ENCODE measurements around the gene C19orf53. TPM values are rescaled to one million over a fixed set of nuclear protein-coding genes. Genes with fewer than 3 reads are reported as not detected.

C19orf53 gene
- polyA plus RNA-seq, 2 donors = 135 to 174 TPM

GRCh38 chr19:13804830-13805683 lies 30.8 kb downstream of the C19orf53 start:
- Histone ChIP-seq H3K27me3 (ENCODE audit: control insufficient read depth in 1 of 2, insufficient read depth in 2 of 2, low read length in 2 of 2) (no peaks in the 10 kb centered on the region), H3K9me3 (ENCODE audit: control insufficient read depth in 2 of 2, insufficient read depth in 1 of 2, low read depth in 1 of 2, low read length in 1 of 2) (no peaks in the 10 kb centered on the region), H3K36me3 (ENCODE audit: control insufficient read depth in 2 of 2, insufficient read depth in 2 of 2, low read length in 1 of 2) (peaks cover 4 to 24% of the 10 kb centered on the region in 2 donors)

GRCh38 chr19:13806728-13807127 lies 32.5 kb downstream of the C19orf53 start:
- H3K36me3 ChIP-seq (ENCODE audit: control insufficient read depth in 2 of 2, insufficient read depth in 2 of 2, low read length in 1 of 2) = peaks cover 4 to 24% of the 10 kb centered on the region in 2 donors
- no peak overlapping the region for H3K4me3 ChIP-seq (ENCODE audit: low read depth in 1 of 2, low read length in 2 of 2)
- no peaks in the 10 kb centered on the region for H3K27me3 ChIP-seq (ENCODE audit: control insufficient read depth in 1 of 2, insufficient read depth in 2 of 2, low read length in 2 of 2)
- no peak overlapping the region for H3K27ac ChIP-seq (ENCODE audit: low read depth in 2 of 2, low read length in 1 of 2)
- H3K4me1 ChIP-seq (ENCODE audit: control insufficient read depth in 2 of 2, insufficient read depth in 2 of 2, low read length in 1 of 2) = peaks cover 2 to 12% of the 10 kb centered on the region in 2 donors
- no peaks in the 10 kb centered on the region for H3K9me3 ChIP-seq (ENCODE audit: control insufficient read depth in 2 of 2, insufficient read depth in 1 of 2, low read depth in 1 of 2, low read length in 1 of 2)
- 95 to 96% methylated on average over 3 of the region's 3 CpGs for WGBS, 2 donors

More at GRCh38 chr19:13804830-13805683, 30.8 kb downstream of the C19orf53 start:
- Histone ChIP-seq H3K27ac (ENCODE audit: low read depth in 2 of 2, low read length in 1 of 2) (no peak overlapping the region), H3K4me1 (ENCODE audit: control insufficient read depth in 2 of 2, insufficient read depth in 2 of 2, low read length in 1 of 2) (peaks cover 2 to 15% of the 10 kb centered on the region in 2 donors), H3K4me3 (ENCODE audit: low read depth in 1 of 2, low read length in 2 of 2) (no peak overlapping the region)
- 81 to 82% methylated on average over 35 of the region's 35 CpGs for WGBS, 2 donors

GRCh38 chr19:13807421-13808021 lies 33.3 kb downstream of the C19orf53 start:
- Histone ChIP-seq H3K27ac (ENCODE audit: low read depth in 2 of 2, low read length in 1 of 2) (no peak overlapping the region), H3K9me3 (ENCODE audit: control insufficient read depth in 2 of 2, insufficient read depth in 1 of 2, low read depth in 1 of 2, low read length in 1 of 2) (no peaks in the 10 kb centered on the region), H3K4me3 (ENCODE audit: low read depth in 1 of 2, low read length in 2 of 2) (no peak overlapping the region), H3K4me1 (ENCODE audit: control insufficient read depth in 2 of 2, insufficient read depth in 2 of 2, low read length in 1 of 2) (peaks cover 2 to 12% of the 10 kb centered on the region in 2 donors), H3K27me3 (ENCODE audit: control insufficient read depth in 1 of 2, insufficient read depth in 2 of 2, low read length in 2 of 2) (no peaks in the 10 kb centered on the region), H3K36me3 (ENCODE audit: control insufficient read depth in 2 of 2, insufficient read depth in 2 of 2, low read length in 1 of 2) (peaks cover 4 to 24% of the 10 kb centered on the region in 2 donors)
- 94 to 96% methylated on average over 3 of the region's 3 CpGs for WGBS, 2 donors

- H3K9me3 ChIP-seq (ENCODE audit: control insufficient read depth in 2 of 2, insufficient read depth in 1 of 2, low read depth in 1 of 2, low read length in 1 of 2) = no peaks in the 10 kb centered on the region
- H3K36me3 ChIP-seq (ENCODE audit: control insufficient read depth in 2 of 2, insufficient read depth in 2 of 2, low read length in 1 of 2) = peaks cover 4 to 33% of the 10 kb centered on the region in 2 donors
- H3K4me1 ChIP-seq (ENCODE audit: control insufficient read depth in 2 of 2, insufficient read depth in 2 of 2, low read length in 1 of 2) = peaks cover 2 to 9% of the 10 kb centered on the region in 2 donors
- no peak overlapping the region for H3K4me3 ChIP-seq (ENCODE audit: low read depth in 1 of 2, low read length in 2 of 2)
- 96 to 97% methylated on average over 32 to 34 of the region's 34 CpGs for WGBS, 2 donors
- no peak overlapping the region for H3K27ac ChIP-seq (ENCODE audit: low read depth in 2 of 2, low read length in 1 of 2)
- H3K27me3 ChIP-seq (ENCODE audit: control insufficient read depth in 1 of 2, insufficient read depth in 2 of 2, low read length in 2 of 2) = no peaks in the 10 kb centered on the region
These were observed 34.6 kb downstream of the C19orf53 start for GRCh38 chr19:13808856-13809255.

- H3K27ac ChIP-seq (ENCODE audit: low read depth in 2 of 2, low read length in 1 of 2) = no peak overlapping the region
- 87 to 89% methylated on average over 11 of the region's 11 CpGs for WGBS, 2 donors
- H3K4me3 ChIP-seq (ENCODE audit: low read depth in 1 of 2, low read length in 2 of 2) = no peak overlapping the region
- H3K9me3 ChIP-seq (ENCODE audit: control insufficient read depth in 2 of 2, insufficient read depth in 1 of 2, low read depth in 1 of 2, low read length in 1 of 2) = no peaks in the 10 kb centered on the region
- peaks cover 3 to 4% of the 10 kb centered on the region in 2 donors for H3K4me1 ChIP-seq (ENCODE audit: control insufficient read depth in 2 of 2, insufficient read depth in 2 of 2, low read length in 1 of 2)
- H3K27me3 ChIP-seq (ENCODE audit: control insufficient read depth in 1 of 2, insufficient read depth in 2 of 2, low read length in 2 of 2) = no peaks in the 10 kb centered on the region
- peaks cover 4 to 30% of the 10 kb centered on the region in 2 donors for H3K36me3 ChIP-seq (ENCODE audit: control insufficient read depth in 2 of 2, insufficient read depth in 2 of 2, low read length in 1 of 2)
These were observed 38.3 kb downstream of the C19orf53 start for GRCh38 chr19:13812544-13812943.

- H3K4me3 ChIP-seq (ENCODE audit: low read depth in 1 of 2, low read length in 2 of 2) = no peak overlapping the region
- peaks cover 4 to 32% of the 10 kb centered on the region in 2 donors for H3K36me3 ChIP-seq (ENCODE audit: control insufficient read depth in 2 of 2, insufficient read depth in 2 of 2, low read length in 1 of 2)
- H3K4me1 ChIP-seq (ENCODE audit: control insufficient read depth in 2 of 2, insufficient read depth in 2 of 2, low read length in 1 of 2) = peaks cover 3 to 8% of the 10 kb centered on the region in 2 donors
- H3K9me3 ChIP-seq (ENCODE audit: control insufficient read depth in 2 of 2, insufficient read depth in 1 of 2, low read depth in 1 of 2, low read length in 1 of 2) = no peaks in the 10 kb centered on the region
- H3K27me3 ChIP-seq (ENCODE audit: control insufficient read depth in 1 of 2, insufficient read depth in 2 of 2, low read length in 2 of 2) = no peaks in the 10 kb centered on the region
- no peak overlapping the region for H3K27ac ChIP-seq (ENCODE audit: low read depth in 2 of 2, low read length in 1 of 2)
- WGBS, 2 donors = 89 to 98% methylated on average over 2 of the region's 2 CpGs
These were observed 38.9 kb downstream of the C19orf53 start for GRCh38 chr19:13813147-13813546.

- Histone ChIP-seq H3K4me3 (ENCODE audit: low read depth in 1 of 2, low read length in 2 of 2) (no peak overlapping the region), H3K36me3 (ENCODE audit: control insufficient read depth in 2 of 2, insufficient read depth in 2 of 2, low read length in 1 of 2) (peaks cover 1 to 23% of the 10 kb centered on the region in 2 donors), H3K27ac (ENCODE audit: low read depth in 2 of 2, low read length in 1 of 2) (no peak overlapping the region), H3K4me1 (ENCODE audit: control insufficient read depth in 2 of 2, insufficient read depth in 2 of 2, low read length in 1 of 2) (peaks cover 3 to 10% of the 10 kb centered on the region in 2 donors), H3K27me3 (ENCODE audit: control insufficient read depth in 1 of 2, insufficient read depth in 2 of 2, low read length in 2 of 2) (no peaks in the 10 kb centered on the region), H3K9me3 (ENCODE audit: control insufficient read depth in 2 of 2, insufficient read depth in 1 of 2, low read depth in 1 of 2, low read length in 1 of 2) (no peaks in the 10 kb centered on the region)
- 87 to 92% methylated on average over 21 of the region's 21 CpGs for WGBS, 2 donors
These were observed 40.3 kb downstream of the C19orf53 start for GRCh38 chr19:13814550-13814949.

GRCh38 chr19:13817018-13817614 lies 42.9 kb downstream of the C19orf53 start:
- peak overlapping the region; percentile 13 to 39 for H3K27ac ChIP-seq (ENCODE audit: low read depth in 2 of 2, low read length in 1 of 2)
- peak overlapping the region in 1 of 2 donors; percentile 40 for H3K4me3 ChIP-seq (ENCODE audit: low read depth in 1 of 2, low read length in 2 of 2)
- 55 to 57% methylated on average over 11 of the region's 11 CpGs for WGBS, 2 donors
- H3K9me3 ChIP-seq (ENCODE audit: control insufficient read depth in 2 of 2, insufficient read depth in 1 of 2, low read depth in 1 of 2, low read length in 1 of 2) = no peaks in the 10 kb centered on the region
- peaks cover 3 to 10% of the 10 kb centered on the region in 2 donors for H3K4me1 ChIP-seq (ENCODE audit: control insufficient read depth in 2 of 2, insufficient read depth in 2 of 2, low read length in 1 of 2)
- peaks cover 4 to 19% of the 10 kb centered on the region in 2 donors for H3K36me3 ChIP-seq (ENCODE audit: control insufficient read depth in 2 of 2, insufficient read depth in 2 of 2, low read length in 1 of 2)
- no peaks in the 10 kb centered on the region for H3K27me3 ChIP-seq (ENCODE audit: control insufficient read depth in 1 of 2, insufficient read depth in 2 of 2, low read length in 2 of 2)

- Histone ChIP-seq H3K27ac (ENCODE audit: low read depth in 2 of 2, low read length in 1 of 2) (peak overlapping the region; percentile 34 to 39), H3K4me3 (ENCODE audit: low read depth in 1 of 2, low read length in 2 of 2) (peak overlapping the region in 1 of 2 donors; percentile 40), H3K36me3 (ENCODE audit: control insufficient read depth in 2 of 2, insufficient read depth in 2 of 2, low read length in 1 of 2) (peaks cover 4 to 16% of the 10 kb centered on the region in 2 donors), H3K27me3 (ENCODE audit: control insufficient read depth in 1 of 2, insufficient read depth in 2 of 2, low read length in 2 of 2) (no peaks in the 10 kb centered on the region), H3K4me1 (ENCODE audit: control insufficient read depth in 2 of 2, insufficient read depth in 2 of 2, low read length in 1 of 2) (peaks cover 3 to 10% of the 10 kb centered on the region in 2 donors), H3K9me3 (ENCODE audit: control insufficient read depth in 2 of 2, insufficient read depth in 1 of 2, low read depth in 1 of 2, low read length in 1 of 2) (no peaks in the 10 kb centered on the region)
- 35 to 38% methylated on average over 32 to 35 of the region's 35 CpGs for WGBS, 2 donors
These were observed 43.5 kb downstream of the C19orf53 start for GRCh38 chr19:13817615-13818371.

All from esophagus (tissue), 2 donors.